Cardiac atrium fibroblast (primary cell): ENCODE results near the gene PARL. TPM values are rescaled to one million over a fixed set of nuclear protein-coding genes. Genes with fewer than 3 reads are reported as not detected.

ENCODE experiments used
- total RNA-seq: library from RNA; depleted of rRNA; stranded (reverse); fragments of >200 nt; gene quantifications from 2 replicates; pipeline ENCODE4 v1.2.3, GENCODE V29; 2015

PARL gene
- total RNA-seq: 28.7 and 39.0 TPM in 2 replicates

GRCh38 chr3:183884427-183885296 lies at the start of gene PARL:
Gene PARL (minus strand): TSS chr3:183884880. CDS start chr3:183884846, 34 bp downstream.

GRCh38 chr3:183825456-183826161 lies 59.1 kb downstream of the PARL start, which contains the start of gene MAP6D1:
Gene MAP6D1 (minus strand): TSS chr3:183825577. CDS start chr3:183825547, 30 bp downstream.

Other genes with a start within 250 kb of the PARL start
- gene KLHL24, start 249.3 kb downstream of the PARL start, total RNA-seq: 23.3 and 24.0 TPM in 2 replicates
- gene YEATS2, start 187.1 kb downstream of the PARL start, total RNA-seq: 39.2 and 44.4 TPM in 2 replicates
- gene MAP6D1, start 59.3 kb downstream of the PARL start, total RNA-seq: under 0.01 and 4.5 TPM in 2 replicates
- gene ABCC5, start 133.0 kb upstream of the PARL start, total RNA-seq: 9.4 and 12.1 TPM in 2 replicates
- not detected in 2 replicates for gene HTR3D, start 146.9 kb upstream of the PARL start, total RNA-seq
- gene HTR3C, start 168.2 kb upstream of the PARL start, total RNA-seq: not detected in 2 replicates
- gene HTR3E, start 212.2 kb upstream of the PARL start, total RNA-seq: not detected in 2 replicates